ENCODE measurements around the gene ARHGEF7. TPM values are rescaled to one million over a fixed set of nuclear protein-coding genes. Genes with fewer than 3 reads are reported as not detected.

The ARHGEF7 gene
- total RNA-seq, 2 donors from 2014 or later: 46.7 to 50.7 TPM

GRCh38 chr13:111342721-111343120 lies 227.6 kb downstream of the ARHGEF7 start:
- intact Hi-C loops (cut with DNase I): no loop called here
- H3K27ac ChIP-seq: no peak overlapping the region
- no peak for DNase-seq

GRCh38 chr13:111343186-111343805 lies 228.2 kb downstream of the ARHGEF7 start:
- TF ChIP-seq, protein P1, sequence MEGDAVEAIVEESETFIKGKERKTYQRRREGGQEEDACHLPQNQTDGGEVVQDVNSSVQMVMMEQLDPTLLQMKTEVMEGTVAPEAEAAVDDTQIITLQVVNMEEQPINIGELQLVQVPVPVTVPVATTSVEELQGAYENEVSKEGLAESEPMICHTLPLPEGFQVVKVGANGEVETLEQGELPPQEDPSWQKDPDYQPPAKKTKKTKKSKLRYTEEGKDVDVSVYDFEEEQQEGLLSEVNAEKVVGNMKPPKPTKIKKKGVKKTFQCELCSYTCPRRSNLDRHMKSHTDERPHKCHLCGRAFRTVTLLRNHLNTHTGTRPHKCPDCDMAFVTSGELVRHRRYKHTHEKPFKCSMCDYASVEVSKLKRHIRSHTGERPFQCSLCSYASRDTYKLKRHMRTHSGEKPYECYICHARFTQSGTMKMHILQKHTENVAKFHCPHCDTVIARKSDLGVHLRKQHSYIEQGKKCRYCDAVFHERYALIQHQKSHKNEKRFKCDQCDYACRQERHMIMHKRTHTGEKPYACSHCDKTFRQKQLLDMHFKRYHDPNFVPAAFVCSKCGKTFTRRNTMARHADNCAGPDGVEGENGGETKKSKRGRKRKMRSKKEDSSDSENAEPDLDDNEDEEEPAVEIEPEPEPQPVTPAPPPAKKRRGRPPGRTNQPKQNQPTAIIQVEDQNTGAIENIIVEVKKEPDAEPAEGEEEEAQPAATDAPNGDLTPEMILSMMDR (IDR thresholded peaks at IDR 0.05): no peak
- no peaks in the 10 kb centered on the region for H3K36me3 ChIP-seq
- H3K4me3 ChIP-seq: no peak overlapping the region
- no peaks in the 10 kb centered on the region for H3K9me3 ChIP-seq
- DNase-seq: no peak
- intact Hi-C loops (cut with DNase I): no loop called here
- H3K27ac ChIP-seq: no peak overlapping the region
- H3K27me3 ChIP-seq: no peaks in the 10 kb centered on the region
- H3K9ac ChIP-seq (ENCODE audit: low read depth in 2 of 2, low read length in 2 of 2): no peak overlapping the region
- H3K4me1 ChIP-seq: no peaks in the 10 kb centered on the region

More at GRCh38 chr13:111342721-111343120, 227.6 kb downstream of the ARHGEF7 start:
- Histone ChIP-seq H3K4me1 (no peaks in the 10 kb centered on the region), H3K9me3 (no peaks in the 10 kb centered on the region), H3K36me3 (no peaks in the 10 kb centered on the region), H3K4me3 (no peak overlapping the region), H3K9ac (ENCODE audit: low read depth in 2 of 2, low read length in 2 of 2) (no peak overlapping the region), H3K27me3 (no peaks in the 10 kb centered on the region)
- TF ChIP-seq, protein P1 (IDR thresholded peaks at IDR 0.05): no peak

DNA sequence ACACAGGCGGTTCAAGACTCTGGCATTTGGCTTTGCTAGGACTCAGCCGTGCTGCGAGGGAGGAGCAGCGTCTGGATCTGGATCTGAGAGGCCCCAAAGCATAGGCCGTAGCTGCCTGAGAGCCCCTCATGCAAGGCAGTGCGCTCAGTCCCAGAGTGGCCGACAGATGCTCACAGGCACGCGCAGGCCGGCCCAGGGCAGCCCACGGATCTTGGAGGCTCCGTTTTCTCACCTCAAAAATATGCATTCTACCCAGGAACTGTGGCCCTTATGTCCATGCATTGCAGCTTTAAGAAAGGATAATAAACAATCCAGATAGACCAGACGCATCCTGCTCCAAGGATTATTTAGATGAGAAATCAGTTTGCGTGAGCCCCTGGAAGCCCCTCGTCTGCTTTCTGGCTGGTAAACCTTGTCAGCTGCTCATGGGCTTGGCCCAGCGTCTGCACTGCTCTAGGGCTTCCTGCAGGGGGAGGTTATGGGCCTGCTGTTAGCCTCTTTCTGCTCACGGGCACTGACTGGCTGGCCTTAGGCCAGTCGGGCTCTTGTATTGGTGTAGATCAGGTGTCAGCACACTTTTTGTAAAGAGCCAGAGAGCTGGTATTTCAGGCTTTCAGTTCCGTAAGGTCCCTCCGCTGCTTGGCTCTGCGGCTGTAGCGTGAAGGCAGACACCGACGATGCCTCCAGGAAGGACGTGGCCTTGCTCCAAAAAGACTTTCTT lies 229.5 kb downstream of the ARHGEF7 start:
- intact Hi-C loops (cut with DNase I): no loop called here
- H3K36me3 ChIP-seq: no peaks in the 10 kb centered on the region
- no peak for DNase-seq
- no peak overlapping the region for H3K27ac ChIP-seq
- no peak overlapping the region for H3K9ac ChIP-seq (ENCODE audit: low read depth in 2 of 2, low read length in 2 of 2)
- H3K4me3 ChIP-seq: no peak overlapping the region
- TF ChIP-seq, protein P1 (IDR thresholded peaks at IDR 0.05): no peak
- H3K4me1 ChIP-seq: no peaks in the 10 kb centered on the region
- H3K27me3 ChIP-seq: no peaks in the 10 kb centered on the region
- H3K9me3 ChIP-seq: no peaks in the 10 kb centered on the region

DNA sequence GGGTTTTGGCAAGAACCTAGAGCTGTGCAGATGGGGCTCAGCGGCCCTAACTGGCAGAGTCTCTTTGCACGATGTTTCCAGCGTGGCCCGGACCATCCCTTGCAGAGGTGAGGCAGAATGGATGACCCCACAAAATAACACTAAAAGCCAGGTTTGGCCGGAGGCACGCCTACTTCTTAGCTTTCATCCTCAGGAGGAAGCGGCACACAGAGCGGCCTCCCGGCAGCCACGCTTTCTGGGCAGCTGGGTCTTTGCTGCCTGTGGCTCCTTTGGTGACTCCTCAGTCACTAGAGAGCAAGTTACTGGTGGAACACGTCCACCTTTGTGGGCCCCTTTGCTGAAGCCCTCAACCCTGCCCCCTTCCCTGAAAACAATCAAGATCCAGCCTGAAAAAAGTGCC lies 230.6 kb downstream of the ARHGEF7 start:
- DNase-seq: no peak
- intact Hi-C loops (cut with DNase I): no loop called here
- no peak overlapping the region for H3K9ac ChIP-seq (ENCODE audit: low read depth in 2 of 2, low read length in 2 of 2)
- no peaks in the 10 kb centered on the region for H3K9me3 ChIP-seq
- H3K36me3 ChIP-seq: no peaks in the 10 kb centered on the region
- H3K4me3 ChIP-seq: no peak overlapping the region
- H3K27me3 ChIP-seq: no peaks in the 10 kb centered on the region
- TF ChIP-seq, protein P1 (IDR thresholded peaks at IDR 0.05): no peak
- H3K27ac ChIP-seq: no peak overlapping the region
- no peaks in the 10 kb centered on the region for H3K4me1 ChIP-seq

- TF ChIP-seq, protein P1 (IDR thresholded peaks at IDR 0.05): no peak
- intact Hi-C loops (cut with DNase I): no loop called here
- DNase-seq: no peak
These were observed 231.1 kb downstream of the ARHGEF7 start for GRCh38 chr13:111346101-111346680.

More at GRCh38 chr13:111346101-111346680, 231.1 kb downstream of the ARHGEF7 start:
- Histone ChIP-seq H3K27me3 (no peaks in the 10 kb centered on the region), H3K27ac (no peak overlapping the region), H3K36me3 (no peaks in the 10 kb centered on the region), H3K4me1 (no peaks in the 10 kb centered on the region), H3K4me3 (no peak overlapping the region), H3K9me3 (no peaks in the 10 kb centered on the region), H3K9ac (ENCODE audit: low read depth in 2 of 2, low read length in 2 of 2) (no peak overlapping the region)
